ENCODE data around the gene ZSWIM8. TPM values are rescaled to one million over a fixed set of nuclear protein-coding genes. Genes with fewer than 3 reads are reported as not detected.

The ZSWIM8 gene
- total and polyA plus RNA-seq, 10 of the 15 experiments (the other 5 are each of a cell fraction or from before 2014, with no cell fraction given) = 7.8 to 47.1 (median 23.6) TPM

DNA sequence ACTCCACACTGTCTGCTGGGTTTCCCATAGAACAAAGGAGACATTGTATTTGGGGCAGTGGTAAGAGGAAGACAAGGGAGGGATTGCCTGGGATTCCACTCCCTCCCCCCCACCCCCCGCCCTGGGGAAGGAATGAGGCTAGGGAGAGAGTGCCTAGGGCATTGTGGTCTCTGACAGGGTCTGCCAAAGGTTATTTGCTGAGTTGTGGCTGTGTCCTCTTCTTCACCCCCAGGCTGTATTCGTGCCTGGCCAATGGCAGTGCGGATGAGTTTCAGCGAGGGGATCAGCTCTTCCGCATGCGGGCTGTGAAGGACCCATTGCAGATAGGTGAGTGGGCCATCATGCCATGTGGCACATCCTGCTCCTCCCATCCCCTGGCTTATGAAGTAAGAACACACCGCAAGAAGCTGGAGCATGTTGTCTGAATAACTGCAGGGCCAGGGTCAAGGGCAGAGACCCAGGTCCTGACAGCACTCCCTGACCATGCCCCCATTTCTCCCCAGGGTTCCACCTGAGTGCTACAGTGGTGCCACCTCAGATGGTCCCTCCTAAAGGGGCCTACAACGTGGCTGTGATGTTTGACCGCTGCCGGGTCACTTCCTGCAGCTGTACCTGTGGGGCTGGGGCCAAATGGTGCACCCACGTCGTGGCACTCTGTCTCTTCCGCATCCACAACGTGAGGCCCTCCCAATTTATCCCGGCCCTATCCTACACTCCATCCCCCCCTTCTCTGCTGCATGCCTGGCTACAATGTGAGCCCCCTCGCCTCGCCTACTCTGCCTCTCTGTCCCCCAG, 3.7 kb downstream of the ZSWIM8 start:
- no peaks in the 10 kb centered on the region for H3K9me3 ChIP-seq (replicated peaks; ENCODE audit: control insufficient read depth, insufficient read depth, low read length)
- intact Hi-C loops (cut with micrococcal nuclease; ENCODE audit: unreplicated experiment) = loop anchor here (10.0 kb wide), 1 partner anchor 134 kb away; the partner anchor contains the start of gene SYNPO2L
- peaks cover 5% of the 10 kb centered on the region for H3K4me1 ChIP-seq (ENCODE audit: control insufficient read depth, insufficient read depth, low read length)
- WGBS (ENCODE audit: insufficient coverage, insufficient replicate concordance, low lambda C conversion rate, missing lambda C conversion rate) = 88% methylated on average over 17 of the region's 17 CpGs
- no peak overlapping the region for H3K9ac ChIP-seq (ENCODE audit: control insufficient read depth, insufficient read depth, low read length)
- FAIRE-seq (no peak), DNase-seq (ENCODE audit: low read depth, low spot score) (no peak), ATAC-seq (no peak)
- no peak overlapping the region for H3K4me3 ChIP-seq
- in situ Hi-C loops (cut with MboI) = no loop called here
- SMC1A ChIA-PET (ENCODE audit: uncharacterized antibody, unreplicated experiment) = interaction anchor here (1.1 kb wide), 1 partner anchor 9 kb away, joined by 3 read pairs; no protein-coding TSS in a partner anchor
- H3K79me2 ChIP-seq (ENCODE audit: control insufficient read depth, insufficient read depth, low read length) = peaks cover 34% of the 10 kb centered on the region
- no peak overlapping the region for H3K27ac ChIP-seq (ENCODE audit: control insufficient read depth, insufficient read depth)
- CTCF ChIA-PET = no interaction called here
- no TSS peak for BruUV-seq (replicated peaks)
- H3K4me2 ChIP-seq (ENCODE audit: control insufficient read depth, insufficient read depth) = no peak overlapping the region
- POLR2A ChIA-PET = interaction anchor here (0.7 to 1.7 kb wide), 3 partner anchors 9 to 21 kb away, joined by 3 to 5 read pairs (median 3); no protein-coding TSS in a partner anchor
- TF ChIP-seq JUNB (IDR thresholded peaks at IDR 0.05) = no peak
- no peak for TF ChIP-seq NBN (IDR thresholded peaks at IDR 0.05)
- TF ChIP-seq ZZZ3 (IDR thresholded peaks at IDR 0.05; ENCODE audit: control insufficient read depth, insufficient read length, low read depth) = no peak
- no peaks in the 10 kb centered on the region for H3K27me3 ChIP-seq (replicated peaks in 1 of 2; ENCODE audit: control insufficient read depth in 2 of 2, insufficient read depth in 2 of 2, low read length in 1 of 2)
- peaks cover 8 to 18% of the 10 kb centered on the region in 2 experiments for H3K36me3 ChIP-seq (ENCODE audit: control insufficient read depth in 2 of 2, insufficient read depth in 2 of 2, low read length in 1 of 2)
- RAD21 ChIA-PET (ENCODE audit: unreplicated experiment) = no interaction called here
- peaks cover 4% of the 10 kb centered on the region; the same call in 1 of the 2 replicates for H4K20me1 ChIP-seq (ENCODE audit: control insufficient read depth, insufficient read depth)
- H2AFZ ChIP-seq (ENCODE audit: control insufficient read depth, low read depth, low read length) = no peak overlapping the region

DNA sequence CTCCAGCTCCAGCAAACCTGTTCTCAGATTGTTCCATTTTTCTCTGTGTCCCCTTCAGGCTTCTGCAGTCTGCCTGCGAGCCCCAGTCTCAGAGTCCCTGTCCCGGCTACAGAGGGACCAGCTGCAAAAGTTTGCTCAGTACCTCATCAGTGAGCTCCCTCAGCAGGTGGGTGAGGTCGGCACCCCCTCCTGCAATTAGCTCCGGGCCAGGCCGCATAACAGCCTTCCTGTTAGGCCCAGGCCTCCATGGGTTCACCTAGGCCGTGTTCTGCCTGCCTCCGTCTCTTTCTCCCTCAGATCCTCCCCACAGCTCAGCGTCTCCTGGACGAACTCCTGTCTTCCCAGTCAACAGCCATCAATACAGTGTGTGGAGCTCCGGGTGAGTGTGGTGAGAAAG, 4.3 kb downstream of the ZSWIM8 start:
- H3K4me2 ChIP-seq (ENCODE audit: control insufficient read depth, insufficient read depth) = no peak overlapping the region
- DNase-seq (ENCODE audit: low read depth, low spot score) = no peak
- no peak overlapping the region for H2AFZ ChIP-seq (ENCODE audit: control insufficient read depth, low read depth, low read length)
- no peak for TF ChIP-seq MYB (IDR thresholded peaks at IDR 0.05; ENCODE audit: borderline replicate concordance, low read depth, low read length)
- TF ChIP-seq RELA (IDR thresholded peaks at IDR 0.05; ENCODE audit: borderline replicate concordance, partially characterized antibody) = no peak
- no peak overlapping the region for H3K9ac ChIP-seq (ENCODE audit: control insufficient read depth, insufficient read depth, low read length)
- H3K79me2 ChIP-seq (ENCODE audit: control insufficient read depth, insufficient read depth, low read length) = peaks cover 29% of the 10 kb centered on the region
- no TSS peak for BruUV-seq (replicated peaks)
- ChIA-PET CTCF (no interaction called here), SMC1A (ENCODE audit: uncharacterized antibody, unreplicated experiment) (interaction anchor here (1.1 kb wide), 1 partner anchor 9 kb away, joined by 3 read pairs; no protein-coding TSS in a partner anchor), RAD21 (ENCODE audit: unreplicated experiment) (no interaction called here), POLR2A (interaction anchor here (0.9 kb wide), 1 partner anchor 14 kb away, joined by 3 read pairs; no protein-coding TSS in a partner anchor)
- no peaks in the 10 kb centered on the region for H3K9me3 ChIP-seq (replicated peaks; ENCODE audit: control insufficient read depth, insufficient read depth, low read length)
- peaks cover 4% of the 10 kb centered on the region; the same call in 1 of the 2 replicates for H4K20me1 ChIP-seq (ENCODE audit: control insufficient read depth, insufficient read depth)
- peaks cover 14 to 18% of the 10 kb centered on the region in 2 experiments for H3K36me3 ChIP-seq (ENCODE audit: control insufficient read depth in 2 of 2, insufficient read depth in 2 of 2, low read length in 1 of 2)
- peaks cover 5% of the 10 kb centered on the region; the same call in 1 of the 2 replicates for H3K4me1 ChIP-seq (ENCODE audit: control insufficient read depth, insufficient read depth, low read length)
- intact Hi-C loops (cut with micrococcal nuclease; ENCODE audit: unreplicated experiment) (loop anchor here (10.0 kb wide), 1 partner anchor 135 kb away; the partner anchor contains the start of gene SYNPO2L), in situ Hi-C loops (cut with MboI) (no loop called here)
- H3K27me3 ChIP-seq (replicated peaks in 1 of 2; ENCODE audit: control insufficient read depth in 2 of 2, insufficient read depth in 2 of 2, low read length in 1 of 2) = no peaks in the 10 kb centered on the region
- no peak for ATAC-seq
- no peak overlapping the region for H3K4me3 ChIP-seq
- no peak for FAIRE-seq
- 96% methylated on average over 10 of the region's 10 CpGs for WGBS (ENCODE audit: insufficient coverage, insufficient replicate concordance, low lambda C conversion rate, missing lambda C conversion rate)
- no peak overlapping the region for H3K27ac ChIP-seq (ENCODE audit: control insufficient read depth, insufficient read depth)

Measured in GM12878 (cell line).